GM18907 (cell line): ENCODE measurements around the gene MAD1L1.
A peak's percentile ranks its signal among the peaks of the same experiment; 100 is the strongest.

Source experiments
- ATAC-seq: cut with Tn5 transposase; IDR thresholded peaks from one replicate; pipeline ENCODE4 v1.9.1; 2021; ENCODE audit warnings: mild to moderate bottlenecking, moderate library complexity; ENCODE audit not compliant: unreplicated experiment

The MAD1L1 gene

GRCh38 chr7:1922870-1923236 is 309.9 kb downstream of the MAD1L1 start:
- no peak for ATAC-seq

- no peak for ATAC-seq
Observed at GRCh38 chr7:1922071-1922869, 310.5 kb downstream of the MAD1L1 start.

GRCh38 chr7:1920881-1921280 is 311.9 kb downstream of the MAD1L1 start:
- ATAC-seq = no peak

GRCh38 chr7:1920266-1920681 is 312.5 kb downstream of the MAD1L1 start:
- peak; percentile 49 for ATAC-seq

- ATAC-seq = peak; percentile 21
Observed at GRCh38 chr7:1919539-1920265, 313.0 kb downstream of the MAD1L1 start.

- ATAC-seq = no peak
Observed at GRCh38 chr7:1918881-1919525, 313.7 kb downstream of the MAD1L1 start.

GRCh38 chr7:1918063-1918645 is 314.6 kb downstream of the MAD1L1 start:
- ATAC-seq = no peak

- ATAC-seq = no peak
Observed at GRCh38 chr7:1917221-1918062, 315.3 kb downstream of the MAD1L1 start.

- no peak for ATAC-seq
Observed at GRCh38 chr7:1916601-1916970, 316.2 kb downstream of the MAD1L1 start.

- ATAC-seq = no peak
Observed at GRCh38 chr7:1915956-1916600, 316.7 kb downstream of the MAD1L1 start.

GRCh38 chr7:1915326-1915725 is 317.4 kb downstream of the MAD1L1 start:
- ATAC-seq = no peak

GRCh38 chr7:1914743-1915142 is 318.0 kb downstream of the MAD1L1 start:
- no peak for ATAC-seq

- no peak for ATAC-seq
Observed at GRCh38 chr7:1914321-1914720, 318.4 kb downstream of the MAD1L1 start.

GRCh38 chr7:1913466-1914282 is 319.1 kb downstream of the MAD1L1 start:
- ATAC-seq = no peak

GRCh38 chr7:1912593-1913465 is 319.9 kb downstream of the MAD1L1 start:
- ATAC-seq = no peak

GRCh38 chr7:1911571-1911970 is 321.2 kb downstream of the MAD1L1 start:
- no peak for ATAC-seq

GRCh38 chr7:1910827-1911226 is 321.9 kb downstream of the MAD1L1 start:
- no peak for ATAC-seq

- no peak for ATAC-seq
Observed at GRCh38 chr7:1910081-1910685, 322.6 kb downstream of the MAD1L1 start.
